HG03097 (cell line): ENCODE results near the gene PRR20E.
"Not testable (repeated sequence)": the region's sequence is repeated elsewhere in the genome, so short reads cannot be mapped to it uniquely, and the experiment has no call there.

Experiments used
- ATAC-seq: cut with Tn5 transposase; IDR thresholded peaks from one replicate; pipeline ENCODE4 v1.9.1; 2021; ENCODE audit not compliant: unreplicated experiment, low FRiP score

Gene PRR20E

GRCh38 chr13:57166897-57167296 lies at the start of gene PRR20E:
TSS of gene PRR20E (plus strand) at chr13:57167197. CDS start at chr13:57167584, 387 bp downstream.
- ATAC-seq: not testable (repeated sequence)

DNA sequence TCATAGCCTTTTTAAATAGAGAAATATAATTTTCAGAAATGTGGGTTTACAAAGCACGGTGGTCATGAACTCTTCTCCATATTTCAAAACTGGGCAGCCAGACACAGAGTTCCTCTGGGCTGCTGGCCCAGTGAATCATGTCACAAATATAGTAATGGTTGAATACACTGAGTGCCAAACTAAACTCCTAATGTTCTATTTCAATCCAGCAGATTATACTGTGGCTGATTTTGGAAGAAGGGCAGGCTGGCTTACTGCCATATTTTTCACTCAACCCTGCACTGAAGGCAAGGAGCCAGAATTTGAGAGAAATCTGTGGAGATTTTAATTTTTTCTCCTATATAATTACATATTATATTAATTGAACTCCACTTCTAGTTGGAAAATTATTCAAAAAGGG lies 43.3 kb upstream of the PRR20E start:
- no peak for ATAC-seq

DNA sequence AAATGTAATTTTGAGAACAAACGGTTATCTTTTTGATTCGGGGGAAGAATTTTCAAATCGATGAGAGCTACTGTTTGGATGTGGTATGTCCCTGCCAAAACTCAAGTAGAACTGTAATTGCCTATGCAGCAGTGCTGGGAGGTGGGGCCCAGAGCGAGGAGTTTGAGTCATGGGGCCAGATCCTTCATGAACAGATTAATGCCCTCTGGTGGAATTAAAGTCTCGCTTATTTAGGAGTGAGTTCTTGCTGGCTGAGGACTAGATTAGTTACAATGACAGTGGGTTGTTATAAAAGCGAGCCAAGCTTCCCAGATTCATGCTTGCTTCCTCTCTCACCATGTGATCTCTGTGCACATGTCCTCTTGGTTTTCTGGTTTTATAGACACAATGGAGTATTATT lies 38.1 kb upstream of the PRR20E start:
- no peak for ATAC-seq

GRCh38 chr13:57136093-57136492 lies 30.9 kb upstream of the PRR20E start:
- ATAC-seq: no peak

DNA sequence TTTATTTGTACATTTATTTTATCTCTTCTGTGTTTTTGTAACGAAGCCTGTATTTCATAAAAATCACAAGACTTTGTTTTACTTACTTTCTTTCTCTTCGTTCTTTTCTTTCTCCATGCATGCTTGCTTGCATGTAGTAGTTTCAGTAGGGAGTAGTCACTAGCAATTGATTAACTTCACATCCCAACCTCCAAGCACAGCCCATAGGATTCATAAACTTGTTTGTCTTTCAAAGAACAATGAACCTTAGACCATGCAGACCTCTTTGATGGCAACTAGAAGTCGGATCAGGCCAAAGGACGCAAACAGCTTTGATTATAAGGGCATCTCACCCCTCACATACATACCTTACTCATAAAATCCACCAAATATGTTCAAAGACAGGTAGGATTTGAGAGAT lies 29.4 kb upstream of the PRR20E start:
- ATAC-seq: no peak

- ATAC-seq: no peak
These were observed 28.0 kb upstream of the PRR20E start for GRCh38 chr13:57138988-57139387.

GRCh38 chr13:57139781-57140180 lies 27.2 kb upstream of the PRR20E start:
- ATAC-seq: not testable (repeated sequence)

- not testable (repeated sequence) for ATAC-seq
These were observed 26.6 kb upstream of the PRR20E start, which contains the start of gene PRR20A for GRCh38 chr13:57140235-57140968. TSS of gene PRR20A (plus strand) at chr13:57140918. CDS start at chr13:57141305, 387 bp downstream.

- not testable (repeated sequence) for ATAC-seq
These were observed 19.8 kb upstream of the PRR20E start, which contains the start of gene PRR20B for GRCh38 chr13:57147188-57147587. TSS of gene PRR20B (plus strand) at chr13:57147488. CDS start at chr13:57147875, 387 bp downstream.

GRCh38 chr13:57148106-57148505 lies 18.9 kb upstream of the PRR20E start:
- not testable (repeated sequence) for ATAC-seq

GRCh38 chr13:57153761-57154160 lies 13.2 kb upstream of the PRR20E start, which contains the start of gene PRR20C:
TSS of gene PRR20C (plus strand) at chr13:57154061. CDS start at chr13:57154448, 387 bp downstream.
- ATAC-seq: not testable (repeated sequence)

- not testable (repeated sequence) for ATAC-seq
These were observed 6.7 kb upstream of the PRR20E start, which contains the start of gene PRR20D for GRCh38 chr13:57160332-57160731. TSS of gene PRR20D (plus strand) at chr13:57160632. CDS start at chr13:57161019, 387 bp downstream.

DNA sequence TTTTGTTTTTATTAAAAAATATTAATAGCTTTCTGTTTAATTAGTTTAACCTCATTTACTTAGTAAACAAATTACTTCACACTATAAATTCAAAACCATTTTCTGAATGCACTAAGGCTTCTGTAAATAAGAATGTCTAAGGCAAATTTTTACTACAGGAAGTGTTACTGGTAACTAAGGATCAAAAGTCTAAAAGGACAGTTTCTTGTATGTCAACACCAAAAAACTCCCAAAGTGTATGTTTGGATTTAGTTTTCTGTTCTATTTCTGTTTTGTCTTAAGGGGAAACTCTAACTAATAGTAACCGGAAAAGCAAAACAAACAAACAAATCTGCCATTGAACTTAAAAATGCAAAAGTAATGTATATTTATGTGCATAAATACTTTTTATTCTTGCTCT lies 24.7 kb downstream of the PRR20E start:
- ATAC-seq: no peak

GRCh38 chr13:57212989-57213388 lies 46.0 kb downstream of the PRR20E start:
- ATAC-seq: no peak
